ENCODE results near the gene GPR108. TPM values are rescaled to one million over a fixed set of nuclear protein-coding genes. Genes with fewer than 3 reads are reported as not detected.

The GPR108 gene
- total RNA-seq, 2 experiments from 2014 or later = 63.2 to 88.3 TPM

DNA sequence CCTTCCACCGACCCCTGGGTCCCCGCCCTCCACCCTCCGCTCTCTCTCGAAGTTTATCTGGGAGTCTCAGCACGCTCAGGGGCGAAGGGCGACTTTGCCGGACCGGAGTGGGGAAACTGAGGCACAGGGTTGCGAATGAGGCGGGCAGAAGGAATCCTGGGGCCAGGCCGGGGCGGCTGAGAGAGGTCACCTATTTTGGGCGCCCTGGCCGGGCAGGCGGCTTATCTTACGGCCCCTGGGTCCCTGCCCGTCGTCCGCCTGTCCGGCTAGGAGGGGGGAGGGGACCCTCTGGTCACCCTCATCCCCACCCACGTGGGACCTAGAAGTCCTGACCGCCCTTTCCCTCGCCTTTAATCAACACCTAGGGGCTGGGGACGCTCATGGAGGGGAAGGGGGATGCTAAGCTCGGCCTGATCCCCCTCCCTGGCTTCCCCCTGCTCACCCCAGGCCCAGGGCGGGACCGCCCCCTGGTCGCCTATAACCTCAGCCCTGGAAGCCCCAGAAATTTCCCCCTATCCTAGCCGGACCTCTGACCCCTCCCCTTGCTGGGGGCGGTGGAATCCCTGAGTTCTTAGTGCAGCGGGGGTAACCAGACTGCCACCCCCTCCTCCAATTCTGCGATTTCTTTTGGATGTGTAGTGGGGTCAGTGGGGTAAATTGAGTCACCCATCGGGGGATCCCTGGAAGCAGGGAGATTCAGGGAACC lies 2.7 kb upstream of the GPR108 start:
- peak; percentile 43 for DNase-seq (ENCODE audit: low spot score)
- peak overlapping the region; percentile 69 for H2AFZ ChIP-seq (ENCODE audit: low read length)
- no peaks in the 10 kb centered on the region for H3K9me2 ChIP-seq (ENCODE audit: insufficient read depth, low read length)
- peaks cover 51% of the 10 kb centered on the region for H3K4me1 ChIP-seq (ENCODE audit: insufficient read depth, low read length, poor library complexity, severe bottlenecking)
- ChIA-PET POLR2A (interaction anchor here (0.6 to 1.0 kb wide), 2 partner anchors 97 to 100 kb away, joined by 3 to 4 read pairs; no protein-coding TSS in a partner anchor), CTCF (ENCODE audit: unreplicated experiment) (no interaction called here)
- peaks cover 13% of the 10 kb centered on the region; the same call in 1 of the 2 replicates for H3K79me2 ChIP-seq (ENCODE audit: insufficient read depth, low read depth, low read length)
- H4K20me1 ChIP-seq (ENCODE audit: insufficient read depth, low read length) = no peaks in the 10 kb centered on the region
- TF ChIP-seq EZH2phosphoT487 (IDR thresholded peaks at IDR 0.05; ENCODE audit: borderline replicate concordance, low read depth, low read length) = no peak
- TF ChIP-seq, protein P1, sequence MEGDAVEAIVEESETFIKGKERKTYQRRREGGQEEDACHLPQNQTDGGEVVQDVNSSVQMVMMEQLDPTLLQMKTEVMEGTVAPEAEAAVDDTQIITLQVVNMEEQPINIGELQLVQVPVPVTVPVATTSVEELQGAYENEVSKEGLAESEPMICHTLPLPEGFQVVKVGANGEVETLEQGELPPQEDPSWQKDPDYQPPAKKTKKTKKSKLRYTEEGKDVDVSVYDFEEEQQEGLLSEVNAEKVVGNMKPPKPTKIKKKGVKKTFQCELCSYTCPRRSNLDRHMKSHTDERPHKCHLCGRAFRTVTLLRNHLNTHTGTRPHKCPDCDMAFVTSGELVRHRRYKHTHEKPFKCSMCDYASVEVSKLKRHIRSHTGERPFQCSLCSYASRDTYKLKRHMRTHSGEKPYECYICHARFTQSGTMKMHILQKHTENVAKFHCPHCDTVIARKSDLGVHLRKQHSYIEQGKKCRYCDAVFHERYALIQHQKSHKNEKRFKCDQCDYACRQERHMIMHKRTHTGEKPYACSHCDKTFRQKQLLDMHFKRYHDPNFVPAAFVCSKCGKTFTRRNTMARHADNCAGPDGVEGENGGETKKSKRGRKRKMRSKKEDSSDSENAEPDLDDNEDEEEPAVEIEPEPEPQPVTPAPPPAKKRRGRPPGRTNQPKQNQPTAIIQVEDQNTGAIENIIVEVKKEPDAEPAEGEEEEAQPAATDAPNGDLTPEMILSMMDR (conservative IDR thresholded peaks at IDR 0.05; ENCODE audit: low read length) = no peak
- intact Hi-C loops (cut with micrococcal nuclease; ENCODE audit: unreplicated experiment) = loop anchor here (5.0 kb wide), 1 partner anchor 138 kb away; no protein-coding TSS in a partner anchor
- H3K27ac ChIP-seq (ENCODE audit: low read depth, low read length, poor library complexity, severe bottlenecking) = peak overlapping the region; percentile 64
- H3K4me2 ChIP-seq (ENCODE audit: low read length) = peak overlapping the region; percentile 93
- H3K9me3 ChIP-seq (ENCODE audit: low read length) = no peaks in the 10 kb centered on the region
- H3K4me3 ChIP-seq (ENCODE audit: low read depth, low read length, poor library complexity, severe bottlenecking) = peak overlapping the region; percentile 75
- H3K36me3 ChIP-seq (ENCODE audit: insufficient read depth, low read length) = no peaks in the 10 kb centered on the region
- no TSS peak for BruUV-seq (replicated peaks)

DNA sequence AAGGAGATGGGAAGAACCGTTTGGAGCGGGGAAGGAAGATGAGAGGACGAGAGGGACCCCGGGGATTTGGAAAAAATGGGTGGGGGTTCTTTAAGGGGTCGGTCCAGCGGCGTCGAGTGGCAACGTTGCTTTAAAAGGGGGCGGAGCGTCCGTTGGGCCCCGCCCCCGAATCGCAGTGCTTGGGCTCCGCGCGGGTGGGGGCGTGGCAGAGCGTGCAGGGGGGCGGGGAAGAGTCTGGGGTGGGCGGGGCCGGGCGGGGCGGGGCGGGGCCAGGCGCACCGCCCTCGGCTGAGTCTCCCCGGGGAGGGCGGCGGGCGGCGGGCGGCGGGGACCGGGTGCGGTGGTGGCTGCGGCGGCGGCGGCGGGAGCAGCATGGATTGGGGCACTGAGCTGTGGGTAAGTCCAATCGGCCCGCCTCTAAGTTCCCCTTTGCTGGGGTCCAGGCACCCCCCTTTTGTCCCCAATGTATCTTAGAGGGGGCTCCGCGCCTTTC lies 2.1 kb upstream of the GPR108 start, which contains the start of gene TRIP10:
Gene TRIP10, plus strand, starts transcription at position 291 of the 493 bp plus-strand sequence. Its CDS starts 82 bp downstream, at position 373.
- Histone ChIP-seq H3K36me3 (ENCODE audit: insufficient read depth, low read length) (no peaks in the 10 kb centered on the region), H3K27ac (ENCODE audit: low read depth, low read length, poor library complexity, severe bottlenecking) (peak within 1 kb of the TSS; percentile 74), H2AFZ (ENCODE audit: low read length) (peak within 1 kb of the TSS; percentile 69), H3K9me2 (ENCODE audit: insufficient read depth, low read length) (no peaks in the 10 kb centered on the region), H3K4me3 (ENCODE audit: low read depth, low read length, poor library complexity, severe bottlenecking) (peak within 1 kb of the TSS; percentile 75), H3K9me3 (ENCODE audit: low read length) (no peaks in the 10 kb centered on the region), H3K4me1 (ENCODE audit: insufficient read depth, low read length, poor library complexity, severe bottlenecking) (peaks cover 53% of the 10 kb centered on the region), H3K79me2 (ENCODE audit: insufficient read depth, low read depth, low read length) (peaks cover 13% of the 10 kb centered on the region; the same call in 1 of the 2 replicates), H4K20me1 (ENCODE audit: insufficient read depth, low read length) (no peaks in the 10 kb centered on the region), H3K4me2 (ENCODE audit: low read length) (peak within 1 kb of the TSS; percentile 93)
- ChIA-PET POLR2A (interaction anchor here (0.6 to 1.0 kb wide), 2 partner anchors 97 to 101 kb away, joined by 3 to 4 read pairs; no protein-coding TSS in a partner anchor), CTCF (ENCODE audit: unreplicated experiment) (no interaction called here)
- intact Hi-C loops (cut with micrococcal nuclease; ENCODE audit: unreplicated experiment) = loop anchor here (5.0 kb wide), 1 partner anchor 137 kb away; no protein-coding TSS in a partner anchor
- no TSS peak for BruUV-seq (replicated peaks)
- peak; percentile 96 for DNase-seq (ENCODE audit: low spot score)
- TF ChIP-seq EZH2phosphoT487 (IDR thresholded peaks at IDR 0.05; ENCODE audit: borderline replicate concordance, low read depth, low read length) = no peak
- TF ChIP-seq, protein P1 (conservative IDR thresholded peaks at IDR 0.05; ENCODE audit: low read length) = no peak
